ENCODE measurements around the gene AKAP8L. TPM values are rescaled to one million over a fixed set of nuclear protein-coding genes. Genes with fewer than 3 reads are reported as not detected.

AKAP8L gene
- total and polyA plus RNA-seq, 9 of the 15 experiments (the other 6 are each of a cell fraction or from before 2014, with no cell fraction given) = 2.4 to 116 (median 70.7) TPM

DNA sequence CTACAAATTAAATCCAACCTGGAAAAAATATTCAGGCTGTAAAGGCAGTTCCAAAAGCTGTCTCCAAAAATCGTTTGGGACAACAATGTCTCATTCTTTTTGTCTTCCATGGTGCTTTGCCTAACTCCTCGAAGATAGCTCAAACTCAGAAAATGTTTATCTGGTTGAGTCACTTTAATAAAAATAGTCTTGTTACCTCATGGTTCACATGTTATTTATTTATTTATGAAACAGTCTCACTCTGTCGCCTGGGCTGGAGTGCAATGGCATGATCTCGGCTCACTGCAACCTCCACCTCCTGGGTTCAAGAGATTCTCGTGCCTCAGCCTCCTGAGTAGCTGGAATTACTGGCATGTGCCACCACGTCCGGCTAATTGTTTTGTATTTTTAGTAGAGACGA is 81.6 kb downstream of the AKAP8L start:
- Histone ChIP-seq H3K27me3 (ENCODE audit: control insufficient read depth in 2 of 2, insufficient read depth in 2 of 2, low read length in 2 of 2) (no peaks in the 10 kb centered on the region), H4K20me1 (replicated peaks; ENCODE audit: control insufficient read depth, insufficient read depth, low read length) (no peaks in the 10 kb centered on the region), H2AFZ (ENCODE audit: low read depth, low read length) (no peak overlapping the region), H3K4me2 (ENCODE audit: insufficient read depth, low read length) (no peak overlapping the region), H3K9me1 (ENCODE audit: control insufficient read depth, insufficient read depth, low read length) (no peaks in the 10 kb centered on the region), H3K4me1 (replicated peaks in 1 of 2; ENCODE audit: control insufficient read depth in 2 of 2, insufficient read depth in 2 of 2, low read length in 2 of 2) (peaks cover 6 to 12% of the 10 kb centered on the region in 2 experiments; a peak in 3 of 5 replicates), H3K36me3 (ENCODE audit: control insufficient read depth, insufficient read depth, low read length) (peaks cover 4% of the 10 kb centered on the region; the same call in 1 of the 3 replicates), H3K27ac (ENCODE audit: extremely low read depth, low read depth, low read length) (no peak overlapping the region), H3K9ac (ENCODE audit: insufficient read depth in 1 of 2, low read depth in 2 of 2, low read length in 2 of 2) (no peak overlapping the region), H3K79me2 (ENCODE audit: control insufficient read depth, insufficient read depth, low read length) (peaks cover 10% of the 10 kb centered on the region), H3K9me3 (replicated peaks; ENCODE audit: control insufficient read depth, insufficient read depth, low read depth, low read length) (no peaks in the 10 kb centered on the region), H3K4me3 (no peak overlapping the region)
- ChIA-PET POLR2A (interaction anchor here (0.6 to 1.6 kb wide), 4 partner anchors 12 to 1079 kb away, joined by 3 to 4 read pairs (median 3); no protein-coding TSS in a partner anchor), CTCF (ENCODE audit: low intra/inter-chr PET ratio) (no interaction called here)
- in situ Hi-C loops (cut with MboI) (no loop called here), intact Hi-C loops (cut with micrococcal nuclease) (no loop called here)
- ATAC-seq (no peak), FAIRE-seq (no peak), DNase-seq (ENCODE audit: extremely low read depth in 1 of 4, low spot score in 3 of 4) (no peak)
- WGBS (ENCODE audit: insufficient coverage, low coverage, missing lambda C conversion rate) = 73% methylated on average over 8 of the region's 8 CpGs
- BruUV-seq (replicated peaks) = no TSS peak
- no peak for TF ChIP-seq ZNF408 (CRISPR knock-in tag; IDR thresholded peaks at IDR 0.05; ENCODE audit: low read depth)
- no peak for TF ChIP-seq KLF6 (CRISPR knock-in tag; IDR thresholded peaks at IDR 0.05; ENCODE audit: borderline replicate concordance)
- TF ChIP-seq NFRKB (IDR thresholded peaks at IDR 0.05; ENCODE audit: low read depth) = no peak
- TF ChIP-seq RHOXF2B (CRISPR knock-in tag; conservative IDR thresholded peaks at IDR 0.05) = no peak
- TF ChIP-seq, protein P1, sequence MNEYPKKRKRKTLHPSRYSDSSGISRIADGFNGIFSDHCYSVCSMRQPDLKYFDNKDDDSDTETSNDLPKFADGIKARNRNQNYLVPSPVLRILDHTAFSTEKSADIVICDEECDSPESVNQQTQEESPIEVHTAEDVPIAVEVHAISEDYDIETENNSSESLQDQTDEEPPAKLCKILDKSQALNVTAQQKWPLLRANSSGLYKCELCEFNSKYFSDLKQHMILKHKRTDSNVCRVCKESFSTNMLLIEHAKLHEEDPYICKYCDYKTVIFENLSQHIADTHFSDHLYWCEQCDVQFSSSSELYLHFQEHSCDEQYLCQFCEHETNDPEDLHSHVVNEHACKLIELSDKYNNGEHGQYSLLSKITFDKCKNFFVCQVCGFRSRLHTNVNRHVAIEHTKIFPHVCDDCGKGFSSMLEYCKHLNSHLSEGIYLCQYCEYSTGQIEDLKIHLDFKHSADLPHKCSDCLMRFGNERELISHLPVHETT (CRISPR knock-in tag; conservative IDR thresholded peaks at IDR 0.05 in 1 of 2, IDR thresholded peaks at IDR 0.05 in 1 of 2) = no peak
- no peak for TF ChIP-seq ZNF830 (CRISPR knock-in tag; IDR thresholded peaks at IDR 0.05)
- TF ChIP-seq ZBED1 (IDR thresholded peaks at IDR 0.05) = no peak
- TF ChIP-seq NCOA1 (IDR thresholded peaks at IDR 0.05; ENCODE audit: low read depth) = no peak
- TF ChIP-seq, protein P2, sequence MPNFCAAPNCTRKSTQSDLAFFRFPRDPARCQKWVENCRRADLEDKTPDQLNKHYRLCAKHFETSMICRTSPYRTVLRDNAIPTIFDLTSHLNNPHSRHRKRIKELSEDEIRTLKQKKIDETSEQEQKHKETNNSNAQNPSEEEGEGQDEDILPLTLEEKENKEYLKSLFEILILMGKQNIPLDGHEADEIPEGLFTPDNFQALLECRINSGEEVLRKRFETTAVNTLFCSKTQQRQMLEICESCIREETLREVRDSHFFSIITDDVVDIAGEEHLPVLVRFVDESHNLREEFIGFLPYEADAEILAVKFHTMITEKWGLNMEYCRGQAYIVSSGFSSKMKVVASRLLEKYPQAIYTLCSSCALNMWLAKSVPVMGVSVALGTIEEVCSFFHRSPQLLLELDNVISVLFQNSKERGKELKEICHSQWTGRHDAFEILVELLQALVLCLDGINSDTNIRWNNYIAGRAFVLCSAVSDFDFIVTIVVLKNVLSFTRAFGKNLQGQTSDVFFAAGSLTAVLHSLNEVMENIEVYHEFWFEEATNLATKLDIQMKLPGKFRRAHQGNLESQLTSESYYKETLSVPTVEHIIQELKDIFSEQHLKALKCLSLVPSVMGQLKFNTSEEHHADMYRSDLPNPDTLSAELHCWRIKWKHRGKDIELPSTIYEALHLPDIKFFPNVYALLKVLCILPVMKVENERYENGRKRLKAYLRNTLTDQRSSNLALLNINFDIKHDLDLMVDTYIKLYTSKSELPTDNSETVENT (CRISPR knock-in tag; IDR thresholded peaks at IDR 0.05) = no peak
- TF ChIP-seq TRIM28 (IDR thresholded peaks at IDR 0.05) = no peak
- no peak for TF ChIP-seq ZBTB7A (IDR thresholded peaks at IDR 0.05; ENCODE audit: borderline replicate concordance, control insufficient read depth, low read depth, low read length)
- no peak for TF ChIP-seq CBX1 (IDR thresholded peaks at IDR 0.05; ENCODE audit: low read depth)
- TF ChIP-seq KDM2B (CRISPR knock-in tag; IDR thresholded peaks at IDR 0.05) = no peak
- TF ChIP-seq, protein P3, sequence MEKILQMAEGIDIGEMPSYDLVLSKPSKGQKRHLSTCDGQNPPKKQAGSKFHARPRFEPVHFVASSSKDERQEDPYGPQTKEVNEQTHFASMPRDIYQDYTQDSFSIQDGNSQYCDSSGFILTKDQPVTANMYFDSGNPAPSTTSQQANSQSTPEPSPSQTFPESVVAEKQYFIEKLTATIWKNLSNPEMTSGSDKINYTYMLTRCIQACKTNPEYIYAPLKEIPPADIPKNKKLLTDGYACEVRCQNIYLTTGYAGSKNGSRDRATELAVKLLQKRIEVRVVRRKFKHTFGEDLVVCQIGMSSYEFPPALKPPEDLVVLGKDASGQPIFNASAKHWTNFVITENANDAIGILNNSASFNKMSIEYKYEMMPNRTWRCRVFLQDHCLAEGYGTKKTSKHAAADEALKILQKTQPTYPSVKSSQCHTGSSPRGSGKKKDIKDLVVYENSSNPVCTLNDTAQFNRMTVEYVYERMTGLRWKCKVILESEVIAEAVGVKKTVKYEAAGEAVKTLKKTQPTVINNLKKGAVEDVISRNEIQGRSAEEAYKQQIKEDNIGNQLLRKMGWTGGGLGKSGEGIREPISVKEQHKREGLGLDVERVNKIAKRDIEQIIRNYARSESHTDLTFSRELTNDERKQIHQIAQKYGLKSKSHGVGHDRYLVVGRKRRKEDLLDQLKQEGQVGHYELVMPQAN (IDR thresholded peaks at IDR 0.05; ENCODE audit: borderline replicate concordance) = no peak
- TF ChIP-seq, protein P4, sequence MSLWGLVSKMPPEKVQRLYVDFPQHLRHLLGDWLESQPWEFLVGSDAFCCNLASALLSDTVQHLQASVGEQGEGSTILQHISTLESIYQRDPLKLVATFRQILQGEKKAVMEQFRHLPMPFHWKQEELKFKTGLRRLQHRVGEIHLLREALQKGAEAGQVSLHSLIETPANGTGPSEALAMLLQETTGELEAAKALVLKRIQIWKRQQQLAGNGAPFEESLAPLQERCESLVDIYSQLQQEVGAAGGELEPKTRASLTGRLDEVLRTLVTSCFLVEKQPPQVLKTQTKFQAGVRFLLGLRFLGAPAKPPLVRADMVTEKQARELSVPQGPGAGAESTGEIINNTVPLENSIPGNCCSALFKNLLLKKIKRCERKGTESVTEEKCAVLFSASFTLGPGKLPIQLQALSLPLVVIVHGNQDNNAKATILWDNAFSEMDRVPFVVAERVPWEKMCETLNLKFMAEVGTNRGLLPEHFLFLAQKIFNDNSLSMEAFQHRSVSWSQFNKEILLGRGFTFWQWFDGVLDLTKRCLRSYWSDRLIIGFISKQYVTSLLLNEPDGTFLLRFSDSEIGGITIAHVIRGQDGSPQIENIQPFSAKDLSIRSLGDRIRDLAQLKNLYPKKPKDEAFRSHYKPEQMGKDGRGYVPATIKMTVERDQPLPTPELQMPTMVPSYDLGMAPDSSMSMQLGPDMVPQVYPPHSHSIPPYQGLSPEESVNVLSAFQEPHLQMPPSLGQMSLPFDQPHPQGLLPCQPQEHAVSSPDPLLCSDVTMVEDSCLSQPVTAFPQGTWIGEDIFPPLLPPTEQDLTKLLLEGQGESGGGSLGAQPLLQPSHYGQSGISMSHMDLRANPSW (CRISPR knock-in tag; IDR thresholded peaks at IDR 0.05) = no peak
- TF ChIP-seq ELF1 (tag; IDR thresholded peaks at IDR 0.05) = no peak
